H1 (cell line): ENCODE measurements around the gene ANKRD40. TPM values are rescaled to one million over a fixed set of nuclear protein-coding genes. Genes with fewer than 3 reads are reported as not detected.
"Not testable (repeated sequence)": the region's sequence is repeated elsewhere in the genome, so short reads cannot be mapped to it uniquely, and the experiment has no call there.

ENCODE experiments used
- CTCF ChIA-PET: fragments of 300-600 bp; sonication (Branson Sonifier 250); formaldehyde crosslinking; loops from one replicate; lab custom pipeline; 2021; ENCODE audit not compliant: partially characterized antibody; lab: Charles Lee
- POLR2A ChIA-PET: fragments of 300-600 bp; sonication (Branson Sonifier 250); formaldehyde crosslinking; loops from one replicate; lab custom pipeline; 2021; ENCODE audit warnings: inconsistent platforms; ENCODE audit not compliant: partially characterized antibody; lab: Charles Lee
- DNase-seq, 2 experiments: peaks; one replicate each; pipeline versions ENCODE4 v3.0.0 to v3.0.0-alpha.2; 2010 to 2022; ENCODE audit warnings: low spot score in 2 of 2, low read depth in 1 of 2, mixed read lengths in 1 of 2
- FAIRE-seq: peaks from 2 replicates; lab custom pipeline; 2011; peaks lifted over from hg19 to GRCh38; lab: Jason Lieb, UNC
- H2AFZ ChIP-seq: 2 replicates; pipeline ENCODE4 v1.8.1; 2012; ENCODE audit warnings: low read length, inconsistent platforms
- H2AK5ac ChIP-seq: 2 replicates; pipeline ENCODE4 v1.6.1; 2013; ENCODE audit warnings: low read depth, low read length
- H2BK120ac ChIP-seq: replicated peaks from 2 replicates; pipeline ENCODE3; 2013; ENCODE audit warnings: low read depth, low read length, inconsistent platforms
- H2BK12ac ChIP-seq: 2 replicates; pipeline ENCODE4 v1.6.1; 2013; ENCODE audit warnings: low read depth, low read length
- H2BK15ac ChIP-seq: 2 replicates; pipeline ENCODE4 v1.6.1; 2013; ENCODE audit warnings: low read length
- H2BK20ac ChIP-seq: 2 replicates; pipeline ENCODE4 v1.6.1; 2013; ENCODE audit warnings: low read length
- H2BK5ac ChIP-seq: 2 replicates; pipeline ENCODE4 v1.6.1; 2013; ENCODE audit warnings: low read depth, low read length
- H3K14ac ChIP-seq: 2 replicates; pipeline ENCODE4 v1.6.1; 2013; ENCODE audit warnings: inconsistent platforms; ENCODE audit not compliant: insufficient read length
- H3K18ac ChIP-seq: 2 replicates; pipeline ENCODE4 v1.6.1; 2013; ENCODE audit warnings: low read length; ENCODE audit errors: extremely low read depth
- H3K23ac ChIP-seq: 2 replicates; pipeline ENCODE4 v1.6.1; 2013; ENCODE audit warnings: inconsistent platforms; ENCODE audit not compliant: insufficient read length
- H3K23me2 ChIP-seq: 2 replicates; pipeline ENCODE4 v1.6.1; 2013; ENCODE audit warnings: low read depth, low read length
- H3K27ac ChIP-seq: 2 replicates; pipeline ENCODE4 v1.6.1; 2011; ENCODE audit warnings: low read depth, low read length, inconsistent platforms
- H3K27me3 ChIP-seq, 4 experiments: replicated peaks in 1 of 4; 1 replicate in 1 of 4; 2 replicates in 3 of 4; pipeline versions ENCODE4 v1.6.1 to v1.8.1; 2011 to 2013; ENCODE audit warnings: low read length in 3 of 4, mild to moderate bottlenecking in 3 of 4, inconsistent platforms in 2 of 4, mixed read lengths in 2 of 4, moderate library complexity in 1 of 4; ENCODE audit not compliant: control insufficient read depth in 3 of 4, insufficient read depth in 3 of 4; ENCODE audit errors: extremely low read depth in 1 of 4
- H3K36me3 ChIP-seq, 4 experiments: 2 replicates each; pipeline versions ENCODE4 v1.6.1 to v1.8.1; 2011 to 2013; ENCODE audit warnings: mild to moderate bottlenecking in 4 of 4, low read length in 3 of 4, moderate library complexity in 2 of 4, control low read depth in 1 of 4, inconsistent platforms in 1 of 4; ENCODE audit not compliant: insufficient read depth in 4 of 4, control insufficient read depth in 2 of 4
- H3K4ac ChIP-seq: replicated peaks from 2 replicates; pipeline ENCODE3; 2013; ENCODE audit warnings: low read length, low read depth, mixed read lengths, inconsistent platforms; ENCODE audit not compliant: insufficient read length
- H3K4me1 ChIP-seq, 4 experiments: replicated peaks in 1 of 4; 1 replicate in 1 of 4; 2 replicates in 3 of 4; pipeline versions ENCODE4 v1.6.1 to v1.8.1; 2011 to 2013; ENCODE audit warnings: low read length in 3 of 4, inconsistent platforms in 2 of 4, mixed read lengths in 1 of 4; ENCODE audit not compliant: insufficient read depth in 4 of 4, control insufficient read depth in 3 of 4
- H3K4me2 ChIP-seq, 2 experiments: 2 replicates each; pipeline versions ENCODE4 v1.6.1 to v1.8.1; 2011 to 2013; ENCODE audit warnings: low read depth in 2 of 2, low read length in 2 of 2, control low read depth in 1 of 2, inconsistent platforms in 1 of 2, mild to moderate bottlenecking in 1 of 2; ENCODE audit not compliant: insufficient read depth in 1 of 2
- H3K4me3 ChIP-seq, 4 experiments: fragments of 200-600, 300-600 bp in 1 of 4; sonication (generic), shearing (Covaris generic), sonication (Bioruptor Twin) in 1 of 4; 2 replicates each; pipeline versions ENCODE4 v1.5.1 to v1.8.1; 2011 to 2016; ENCODE audit warnings: low read length in 4 of 4, low read depth in 3 of 4, control low read depth in 2 of 4, inconsistent platforms in 2 of 4, mild to moderate bottlenecking in 2 of 4, mixed read lengths in 1 of 4, moderate library complexity in 1 of 4; ENCODE audit not compliant: insufficient read depth in 2 of 4; ENCODE audit errors: extremely low read depth in 1 of 4
- H3K56ac ChIP-seq: replicated peaks from 2 replicates; pipeline ENCODE3; 2013; ENCODE audit warnings: low read depth, mild to moderate bottlenecking, mixed read lengths, low read length, inconsistent platforms; ENCODE audit not compliant: insufficient read length
- H3K79me1 ChIP-seq: 2 replicates; pipeline ENCODE4 v1.6.1; 2013; ENCODE audit warnings: low read depth, low read length, control low read depth
- H3K79me2 ChIP-seq, 2 experiments: 2 replicates each; pipeline versions ENCODE4 v1.6.1 to v1.8.1; 2012 to 2013; ENCODE audit warnings: low read length in 2 of 2, mild to moderate bottlenecking in 2 of 2, inconsistent platforms in 1 of 2; ENCODE audit not compliant: insufficient read depth in 2 of 2, control insufficient read depth in 1 of 2
- H3K9ac ChIP-seq, 4 experiments: replicated peaks in 1 of 4; 1 replicate in 1 of 4; 2 replicates in 3 of 4; pipeline versions ENCODE4 v1.6.1 to v1.8.1; 2011 to 2013; ENCODE audit warnings: low read depth in 3 of 4, low read length in 3 of 4, control low read depth in 2 of 4, mild to moderate bottlenecking in 2 of 4, moderate library complexity in 2 of 4, inconsistent platforms in 1 of 4; ENCODE audit errors: extremely low read depth in 1 of 4
- H3K9me3 ChIP-seq, 2 experiments: 2 replicates each; pipeline versions ENCODE4 v1.6.1 to v1.8.1; 2012 to 2013; ENCODE audit warnings: mild to moderate bottlenecking in 2 of 2, moderate library complexity in 2 of 2, control low read depth in 1 of 2, inconsistent platforms in 1 of 2, low read depth in 1 of 2, low read length in 1 of 2, mixed read lengths in 1 of 2; ENCODE audit not compliant: insufficient read depth in 2 of 2
- H4K20me1 ChIP-seq, 2 experiments: replicated peaks in 1 of 2; 2 replicates each; pipeline versions ENCODE3 to v1.8.1; 2011 to 2013; ENCODE audit warnings: inconsistent platforms in 2 of 2, low read length in 2 of 2, mild to moderate bottlenecking in 1 of 2; ENCODE audit not compliant: insufficient read depth in 2 of 2, control insufficient read depth in 1 of 2
- H4K5ac ChIP-seq: 2 replicates; pipeline ENCODE4 v1.6.1; 2013; ENCODE audit warnings: low read length, low read depth, mixed read lengths, inconsistent platforms; ENCODE audit not compliant: insufficient read length
- H4K8ac ChIP-seq: 2 replicates; pipeline ENCODE4 v1.8.0; 2013; ENCODE audit warnings: mild to moderate bottlenecking, moderate library complexity, low read length, inconsistent platforms; ENCODE audit not compliant: insufficient read depth; ENCODE audit errors: extremely low read depth
- H4K91ac ChIP-seq: replicated peaks from 2 replicates; pipeline ENCODE3; 2013; ENCODE audit warnings: low read length, mixed read lengths, inconsistent platforms; ENCODE audit not compliant: insufficient read length
- WGBS, 2 experiments: shearing (Covaris generic) in 1 of 2; methylation state at CpG; one replicate each; pipeline versions ENCODE4 v1.1.6 to v1.1.7; 2013 to 2015; ENCODE audit warnings: low lambda C conversion rate in 2 of 2, mixed read lengths in 2 of 2, inconsistent platforms in 1 of 2, low coverage in 1 of 2, missing lambda C conversion rate in 1 of 2; ENCODE audit not compliant: insufficient replicate concordance in 2 of 2, insufficient coverage in 1 of 2, insufficient read length in 1 of 2; ENCODE audit errors: extremely low coverage in 1 of 2, missing lambda C conversion rate in 1 of 2; 5-methylcytosine and 5-hydroxymethylcytosine counted together
- polyA plus RNA-seq, 7 experiments: library from polyadenylated mRNA; depleted of rRNA in 3 of 7; stranded (reverse) in 5 of 7; unstranded in 2 of 7; fragments of >200 nt in 5 of 7; fragments of 200-250 nt in 2 of 7; gene quantifications; 1 replicate in 5 of 7; 2 replicates in 1 of 7; 4 replicates in 1 of 7; pipeline versions ENCODE4 v1.2.1 to v1.2.3, GENCODE V29; 2011 to 2013; ENCODE audit warnings: missing spikeins in 2 of 7, mixed read lengths in 2 of 7
- total RNA-seq: library from RNA; stranded (reverse); fragmentation: NEBNext Ultra II Directional; extraction: Animal tissue kit (Norgen Biotek cat#: 25700); gene quantifications from 2 replicates; pipeline ENCODE4 v1.2.1, GENCODE V29; 2021

Gene ANKRD40
- total and polyA plus RNA-seq, 2 of the 8 experiments (the other 6 are each of a cell fraction or from before 2014, with no cell fraction given) = 26.1 to 50.1 TPM

- CTCF ChIA-PET = interaction anchor here (0.6 to 1.0 kb wide), 2 partner anchors 11 to 84 kb away, joined by 3 read pairs; no protein-coding TSS in a partner anchor
- not testable (repeated sequence) for H3K9ac ChIP-seq, H3K14ac ChIP-seq, H2BK120ac ChIP-seq, H3K56ac ChIP-seq, H4K91ac ChIP-seq, H4K5ac ChIP-seq, H3K4me3 ChIP-seq, H2AK5ac ChIP-seq, DNase-seq, H3K9me3 ChIP-seq, H3K4me1 ChIP-seq, H4K8ac ChIP-seq, H2BK5ac ChIP-seq, H2BK12ac ChIP-seq, H3K27me3 ChIP-seq, H4K20me1 ChIP-seq, H3K36me3 ChIP-seq, H3K27ac ChIP-seq, H3K23ac ChIP-seq, H3K18ac ChIP-seq, H3K79me1 ChIP-seq, H3K4ac ChIP-seq, H2BK15ac ChIP-seq, H3K4me2 ChIP-seq, FAIRE-seq, H3K23me2 ChIP-seq
- peak overlapping the region; percentile 95 for H2AFZ ChIP-seq
- WGBS, 2 experiments = 86% methylated on average over 4 of the region's 4 CpGs; no CpG with 5 or more reads in 1 of the 2 experiments
- peaks cover 0 to 19% of the 10 kb centered on the region in 2 experiments; a peak in 3 of 4 replicates for H3K79me2 ChIP-seq
- POLR2A ChIA-PET = interaction anchor here (1.3 to 5.9 kb wide), 3 partner anchors 10 to 81 kb away, joined by 3 to 34 read pairs (median 5); partner anchors contain the start of gene LUC7L3
- H2BK20ac ChIP-seq = 0 out of 2 replicates have a peak overlapping the region, but pooled peaks have one; percentile 55
Measured at GRCh38 chr17:50709053-50709452, 1.3 kb upstream of the ANKRD40 start.
